Measurements from ENCODE around the gene WDR18.

Gene WDR18

GRCh38 chr19:1017115-1017905, 33.2 kb downstream of the WDR18 start:
- Histone ChIP-seq H4K20me1 (ENCODE audit: insufficient read depth, low read length) (peaks cover 25% of the 10 kb centered on the region), H3K4me3 (ENCODE audit: low read length) (peak overlapping the region; percentile 21; the same call in 1 of the 2 replicates), H3K79me2 (ENCODE audit: low read length) (peaks cover 83% of the 10 kb centered on the region), H3F3A (ENCODE audit: insufficient read depth, low read length) (peaks cover 25% of the 10 kb centered on the region), H3K4me2 (ENCODE audit: low read depth, low read length) (peak overlapping the region; percentile 73), H3K27ac (ENCODE audit: low read length) (peak overlapping the region; percentile 60), H3K27me3 (replicated peaks; ENCODE audit: insufficient read depth, low read length) (no peaks in the 10 kb centered on the region), H3K9ac (ENCODE audit: low read length) (peak overlapping the region; percentile 45; the same call in 1 of the 2 replicates), H3K9me2 (replicated peaks; ENCODE audit: insufficient read depth, low read length) (no peaks in the 10 kb centered on the region), H3K36me3 (replicated peaks; ENCODE audit: insufficient read depth, low read length) (peaks cover 4% of the 10 kb centered on the region; the same call in 1 of the 2 replicates), H3K9me3 (replicated peaks; ENCODE audit: insufficient read depth, low read length) (no peaks in the 10 kb centered on the region), H3K4me1 (ENCODE audit: low read length) (peaks cover 45% of the 10 kb centered on the region), H2AFZ (ENCODE audit: low read length) (no peak overlapping the region)
- TF ChIP-seq EZH2phosphoT487 (IDR thresholded peaks at IDR 0.05; ENCODE audit: low read length) (no peak), CTCF (IDR thresholded peaks at IDR 0.05; ENCODE audit: low read length) (no peak), EZH2 (optimal IDR thresholded peaks at IDR 0.05; ENCODE audit: low read depth, low read length) (no peak)
- peak; percentile 70 for DNase-seq

- Histone ChIP-seq H3K27ac (ENCODE audit: low read length) (peak overlapping the region; percentile 60; the same call in 1 of the 2 replicates), H3K4me1 (ENCODE audit: low read length) (peaks cover 45% of the 10 kb centered on the region), H3F3A (ENCODE audit: insufficient read depth, low read length) (peaks cover 30% of the 10 kb centered on the region), H3K36me3 (replicated peaks; ENCODE audit: insufficient read depth, low read length) (no peaks in the 10 kb centered on the region; the same call in 1 of the 2 replicates), H3K9me3 (replicated peaks; ENCODE audit: insufficient read depth, low read length) (no peaks in the 10 kb centered on the region), H3K9me2 (replicated peaks; ENCODE audit: insufficient read depth, low read length) (no peaks in the 10 kb centered on the region), H3K27me3 (replicated peaks; ENCODE audit: insufficient read depth, low read length) (no peaks in the 10 kb centered on the region), H3K4me3 (ENCODE audit: low read length) (peak overlapping the region; percentile 21; the same call in 1 of the 2 replicates), H3K9ac (ENCODE audit: low read length) (peak overlapping the region; percentile 45; the same call in 1 of the 2 replicates), H4K20me1 (ENCODE audit: insufficient read depth, low read length) (peaks cover 25% of the 10 kb centered on the region), H2AFZ (ENCODE audit: low read length) (no peak overlapping the region), H3K4me2 (ENCODE audit: low read depth, low read length) (peak overlapping the region; percentile 73; the same call in 1 of the 2 replicates), H3K79me2 (ENCODE audit: low read length) (peaks cover 78% of the 10 kb centered on the region)
- no peak for TF ChIP-seq EZH2 (optimal IDR thresholded peaks at IDR 0.05; ENCODE audit: low read depth, low read length)
- no peak for DNase-seq
Observed at GRCh38 chr19:1017906-1018305, 33.8 kb downstream of the WDR18 start.

- Histone ChIP-seq H3F3A (ENCODE audit: insufficient read depth, low read length) (peaks cover 30% of the 10 kb centered on the region), H3K79me2 (ENCODE audit: low read length) (peaks cover 73% of the 10 kb centered on the region), H3K4me3 (ENCODE audit: low read length) (no peak overlapping the region), H3K27ac (ENCODE audit: low read length) (peak overlapping the region; percentile 60; the same call in 1 of the 2 replicates), H2AFZ (ENCODE audit: low read length) (no peak overlapping the region), H3K9me2 (replicated peaks; ENCODE audit: insufficient read depth, low read length) (no peaks in the 10 kb centered on the region), H3K4me1 (ENCODE audit: low read length) (peaks cover 45% of the 10 kb centered on the region), H3K9ac (ENCODE audit: low read length) (peak overlapping the region; percentile 11; the same call in 1 of the 2 replicates), H3K36me3 (replicated peaks; ENCODE audit: insufficient read depth, low read length) (no peaks in the 10 kb centered on the region; the same call in 1 of the 2 replicates), H3K27me3 (replicated peaks; ENCODE audit: insufficient read depth, low read length) (no peaks in the 10 kb centered on the region), H3K4me2 (ENCODE audit: low read depth, low read length) (peak overlapping the region; percentile 73; the same call in 1 of the 2 replicates), H4K20me1 (ENCODE audit: insufficient read depth, low read length) (peaks cover 25% of the 10 kb centered on the region), H3K9me3 (replicated peaks; ENCODE audit: insufficient read depth, low read length) (no peaks in the 10 kb centered on the region)
- no peak for DNase-seq
- no peak for TF ChIP-seq CTCF (IDR thresholded peaks at IDR 0.05; ENCODE audit: low read length)
- no peak for TF ChIP-seq EZH2 (optimal IDR thresholded peaks at IDR 0.05; ENCODE audit: low read depth, low read length)
- no peak for TF ChIP-seq EZH2phosphoT487 (IDR thresholded peaks at IDR 0.05; ENCODE audit: low read length)
Observed at GRCh38 chr19:1018393-1018792, 34.2 kb downstream of the WDR18 start.

Measured in MM.1S (cell line).